ENCODE data around the gene HMGCL. TPM values are rescaled to one million over a fixed set of nuclear protein-coding genes. Genes with fewer than 3 reads are reported as not detected.

The HMGCL gene
- total RNA-seq, 2 donors from 2014 or later: 18.9 to 21.1 TPM

GRCh38 chr1:23799570-23800399 is 25.4 kb downstream of the HMGCL start:
- ATAC-seq (peak; percentile 41), DNase-seq (peak; percentile 63 to 94 (median 73))
- Histone ChIP-seq H3K36me3 (replicated peaks in 1 of 2; ENCODE audit: insufficient read depth in 1 of 2, low read depth in 2 of 2) (no peaks in the 10 kb centered on the region), H3K27me3 (no peaks in the 10 kb centered on the region), H3K9me3 (no peaks in the 10 kb centered on the region), H3K4me1 (peaks cover 33% of the 10 kb centered on the region), H3K27ac (peak overlapping the region; percentile 94 to 97 (median 96)), H3K4me3 (peak overlapping the region; percentile 76 to 99)
- 3 to 13% methylated on average over 5 to 47 of the region's 48 CpGs for WGBS, 2 donors
- intact Hi-C loops (cut with DNase I): no loop called here
- TF ChIP-seq CTCF (IDR thresholded peaks at IDR 0.05): no peak
- peak; percentile 63 to 85 (median 67) for TF ChIP-seq POLR2A (IDR thresholded peaks at IDR 0.05)

- Histone ChIP-seq H3K27me3 (no peaks in the 10 kb centered on the region), H3K27ac (peak overlapping the region; percentile 94 to 97 (median 96)), H3K36me3 (replicated peaks in 1 of 2; ENCODE audit: insufficient read depth in 1 of 2, low read depth in 2 of 2) (no peaks in the 10 kb centered on the region), H3K4me1 (peaks cover 33% of the 10 kb centered on the region), H3K4me3 (no peak overlapping the region), H3K9me3 (no peaks in the 10 kb centered on the region)
- intact Hi-C loops (cut with DNase I): no loop called here
- WGBS, 2 donors: 53 to 75% methylated on average over 7 of the region's 7 CpGs
- DNase-seq (no peak), ATAC-seq (no peak)
- TF ChIP-seq POLR2A (IDR thresholded peaks at IDR 0.05) (no peak), CTCF (IDR thresholded peaks at IDR 0.05) (no peak)
Measured at GRCh38 chr1:23799255-23799569, 26.0 kb downstream of the HMGCL start.

GRCh38 chr1:23798662-23799142 is 26.5 kb downstream of the HMGCL start:
- H3K27ac ChIP-seq: peak overlapping the region; percentile 94 to 97 (median 96)
- intact Hi-C loops (cut with DNase I): no loop called here
- H3K27me3 ChIP-seq: no peaks in the 10 kb centered on the region
- H3K36me3 ChIP-seq (replicated peaks in 1 of 2; ENCODE audit: insufficient read depth in 1 of 2, low read depth in 2 of 2): no peaks in the 10 kb centered on the region
- ATAC-seq (no peak), DNase-seq (peak; percentile 65 to 87 (median 77))
- WGBS, 2 donors: 53% methylated on average over 10 of the region's 12 CpGs; no CpG with 5 or more reads in 1 of the 2 donors
- H3K4me1 ChIP-seq: peaks cover 33% of the 10 kb centered on the region
- H3K9me3 ChIP-seq: no peaks in the 10 kb centered on the region
- TF ChIP-seq CTCF (IDR thresholded peaks at IDR 0.05) (peak in 2 of 7 experiments; percentile 7 to 14), POLR2A (IDR thresholded peaks at IDR 0.05) (no peak)
- H3K4me3 ChIP-seq: no peak overlapping the region

GRCh38 chr1:23797478-23798448 is 27.5 kb downstream of the HMGCL start:
- no peak for ATAC-seq
- H3K36me3 ChIP-seq (replicated peaks in 1 of 2; ENCODE audit: insufficient read depth in 1 of 2, low read depth in 2 of 2): no peaks in the 10 kb centered on the region
- H3K4me3 ChIP-seq: no peak overlapping the region
- no peaks in the 10 kb centered on the region for H3K9me3 ChIP-seq
- peak overlapping the region in 1 of 4 donors; percentile 96 for H3K27ac ChIP-seq
- intact Hi-C loops (cut with DNase I): no loop called here
- peak in 3 of 4 donors; percentile 23 to 56 (median 49) for DNase-seq
- TF ChIP-seq CTCF (IDR thresholded peaks at IDR 0.05): no peak
- no peaks in the 10 kb centered on the region for H3K27me3 ChIP-seq
- H3K4me1 ChIP-seq: peaks cover 43% of the 10 kb centered on the region
- WGBS, 2 donors: 45 to 59% methylated on average over 13 to 20 of the region's 20 CpGs
